ENCODE results near the gene CUL3.

GRCh38 chr2:224518806-224519580 lies 66.2 kb downstream of the CUL3 start:
- no peak for TF ChIP-seq CTCF (IDR thresholded peaks at IDR 0.05)
- no peak for TF ChIP-seq POLR2AphosphoS5 (IDR thresholded peaks at IDR 0.05; ENCODE audit: insufficient read depth in 1 of 2, low read depth in 1 of 2)
- no peak for TF ChIP-seq POLR2A (IDR thresholded peaks at IDR 0.05)

Data from vagina (tissue), 2 donors.